NT2/D1 (cell line): Measurements from ENCODE around the gene HACD2.

Experiments used
- YY1 ChIP-seq: IDR thresholded peaks from 2 replicates; pipeline ENCODE4 v1.6.1; 2011; ENCODE audit not compliant: insufficient read length, insufficient read depth
- ZNF274 ChIP-seq: IDR thresholded peaks from 2 replicates; pipeline ENCODE4 v1.6.1; 2011; ENCODE audit warnings: mild to moderate bottlenecking, low read depth, low read length

DNA sequence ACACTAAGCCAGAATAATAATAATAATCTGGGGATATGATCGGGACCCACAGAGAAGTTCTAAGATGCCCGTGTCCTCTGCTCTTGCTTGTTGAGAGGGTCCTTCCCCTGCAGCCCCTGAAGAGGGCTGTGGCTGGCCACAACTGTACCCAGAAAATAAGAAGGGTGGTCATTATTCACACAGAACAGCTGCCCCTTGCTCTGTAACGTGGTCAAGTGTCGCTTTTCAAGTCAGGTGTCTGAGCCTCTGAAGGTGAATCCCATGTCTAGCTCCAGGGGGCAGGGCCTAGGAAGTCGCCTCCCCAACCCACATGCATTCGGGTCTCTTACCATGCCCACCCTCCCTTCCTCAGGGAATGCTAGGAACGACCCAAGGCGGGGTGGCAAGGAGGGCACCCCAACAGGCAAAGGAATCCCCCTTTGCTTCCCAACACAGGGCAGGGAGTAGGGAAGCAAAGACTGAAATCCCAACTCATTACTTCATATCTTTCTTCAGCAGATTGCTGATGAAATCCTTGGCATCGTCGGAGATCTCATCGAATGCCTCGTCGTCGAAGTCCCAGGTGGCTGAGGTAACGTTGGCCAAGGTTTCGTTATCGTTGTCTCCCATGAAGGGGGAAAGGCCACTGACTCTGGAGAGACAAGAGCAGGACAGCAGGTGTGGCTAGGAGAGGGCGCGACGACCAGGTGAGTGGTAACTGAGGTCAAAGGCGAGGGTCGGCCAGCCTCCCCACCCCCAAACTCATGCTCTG lies 44.3 kb upstream of the HACD2 start:
- TF ChIP-seq YY1 (no peak), ZNF274 (no peak)
